SK-N-MC (cell line): Measurements from ENCODE around the gene BARX1.

Experiments used
- EZH2 ChIP-seq: fragments of 200-600 bp; sonication (generic); IDR thresholded peaks from one replicate; pipeline ENCODE4 v1.6.1; 2017; ENCODE audit warnings: antibody characterized with exemption
- POLR2AphosphoS5 ChIP-seq: IDR thresholded peaks from 2 replicates; pipeline ENCODE4 v1.6.1; 2012; ENCODE audit warnings: mild to moderate bottlenecking, low read depth, low read length, borderline replicate concordance

DNA sequence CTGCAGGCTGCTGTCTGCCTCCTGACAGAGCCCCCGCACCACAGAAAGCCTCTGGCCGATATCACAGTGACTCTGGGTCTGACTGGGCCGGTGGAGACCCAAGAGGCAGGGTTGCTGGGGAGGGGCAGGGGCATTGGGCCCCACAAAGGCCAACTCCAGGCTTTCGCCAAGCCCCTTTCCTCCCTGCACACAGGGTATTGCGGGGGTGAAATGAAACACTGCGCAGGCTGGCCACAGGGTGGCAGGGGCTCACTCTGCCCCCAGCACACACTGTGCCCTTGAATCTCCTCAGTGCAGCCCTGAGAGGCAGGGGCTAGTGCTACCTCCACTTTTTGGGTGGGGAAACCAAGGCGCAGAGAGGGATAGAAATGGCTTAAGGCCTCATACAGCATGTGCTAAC lies 44.6 kb downstream of the BARX1 start:
- TF ChIP-seq EZH2: no peak
- TF ChIP-seq POLR2AphosphoS5: no peak
